MV-4-11 (cell line): Measurements from ENCODE around the gene ADGRL1.
"Not testable (repeated sequence)": the region's sequence is repeated elsewhere in the genome, so short reads cannot be mapped to it uniquely, and the experiment has no call there.

Source experiments
- DNase-seq: peaks from one replicate; lab custom pipeline; 2025; lab: John Stamatoyannopoulos, UW

Gene ADGRL1

DNA sequence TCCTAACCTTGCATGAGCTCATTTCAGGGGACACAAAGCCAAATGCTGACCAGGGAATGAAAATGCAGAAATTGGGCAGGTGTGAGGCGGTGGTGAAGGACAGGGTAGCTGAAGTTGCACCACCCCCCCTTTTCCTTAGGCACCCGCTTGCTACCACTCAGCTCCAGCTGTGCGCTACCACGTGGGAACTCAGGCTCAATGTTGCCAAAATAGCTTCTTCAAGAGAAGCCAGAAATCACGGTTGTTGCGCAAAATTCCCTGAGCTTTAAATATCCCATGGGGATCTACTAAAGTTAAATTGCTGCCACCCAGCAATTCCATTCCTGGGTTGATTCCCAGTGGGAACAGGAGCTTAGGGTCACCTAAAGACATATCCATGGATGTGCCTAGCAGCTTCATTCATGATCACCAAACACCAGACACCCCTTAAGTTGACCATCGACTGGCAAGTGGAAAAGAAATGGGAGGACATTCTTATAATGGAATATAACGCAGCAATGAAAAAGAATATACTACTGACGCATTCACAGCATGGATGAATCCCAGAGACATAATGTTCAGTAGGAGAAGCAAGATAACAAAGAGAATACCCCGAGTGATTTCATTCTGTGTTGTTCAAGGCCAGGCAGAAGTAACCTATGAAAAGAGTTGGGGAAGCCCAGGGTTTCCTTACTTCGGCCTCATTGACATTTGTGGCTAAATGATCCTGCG lies 12.8 kb upstream of the ADGRL1 start:
- peak; percentile 64 for DNase-seq

DNA sequence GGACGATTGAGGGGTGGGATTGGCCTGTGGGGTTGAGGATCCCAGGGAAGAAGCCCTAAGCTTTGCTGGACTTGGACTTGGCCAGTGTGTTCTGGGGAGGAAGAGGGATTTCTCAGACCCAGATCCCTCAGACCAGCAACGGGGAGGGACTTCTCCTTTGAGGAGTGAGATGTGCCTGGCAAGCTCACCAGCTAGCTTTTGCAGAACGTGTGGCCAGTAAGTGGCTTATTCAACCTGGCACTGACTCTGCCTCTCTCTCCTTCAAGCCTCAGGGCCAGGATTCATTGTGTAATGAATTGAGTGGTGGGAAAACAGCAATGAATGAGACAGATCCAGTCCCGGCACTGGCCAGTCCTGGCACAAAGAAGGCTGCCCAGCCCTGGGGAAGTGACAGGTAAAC lies 11.9 kb upstream of the ADGRL1 start:
- peak; percentile 50 for DNase-seq

DNA sequence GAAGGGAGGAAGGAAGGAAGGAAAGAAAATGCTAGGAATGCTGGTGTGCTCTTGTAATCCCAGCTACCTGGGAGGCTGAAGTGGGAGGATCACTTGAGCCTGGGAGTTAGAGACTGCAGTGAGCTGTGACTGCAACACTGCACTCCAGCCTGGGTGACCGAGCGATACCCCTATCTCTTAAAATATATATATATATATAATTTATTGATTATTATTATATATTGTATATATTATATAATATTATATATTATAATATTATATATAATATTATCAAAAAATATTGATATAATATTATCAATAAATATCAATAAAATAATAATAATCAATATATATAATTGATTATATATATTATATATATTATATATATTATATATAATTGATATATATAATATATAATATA lies 8.6 kb upstream of the ADGRL1 start:
- DNase-seq = no peak

DNA sequence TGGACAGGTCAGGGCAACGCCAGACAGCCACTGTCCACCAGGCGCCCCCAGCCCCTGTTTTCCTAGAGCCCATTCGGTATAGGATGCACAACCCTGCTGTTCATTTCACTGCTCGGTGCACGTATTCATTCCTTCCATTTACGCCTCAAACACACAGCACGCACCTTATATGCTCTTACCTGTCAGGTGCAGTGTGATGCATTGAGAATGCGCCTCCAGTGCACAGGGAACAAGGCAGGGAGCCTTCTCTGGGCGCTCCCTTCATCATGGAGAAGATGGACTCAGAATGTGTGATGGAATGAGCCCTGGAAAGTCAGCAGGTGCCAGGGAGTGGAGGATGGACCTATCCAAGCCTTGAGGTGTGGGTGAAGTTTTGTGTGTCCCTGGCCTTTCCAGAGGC lies 4.2 kb upstream of the ADGRL1 start:
- DNase-seq = not testable (repeated sequence)

DNA sequence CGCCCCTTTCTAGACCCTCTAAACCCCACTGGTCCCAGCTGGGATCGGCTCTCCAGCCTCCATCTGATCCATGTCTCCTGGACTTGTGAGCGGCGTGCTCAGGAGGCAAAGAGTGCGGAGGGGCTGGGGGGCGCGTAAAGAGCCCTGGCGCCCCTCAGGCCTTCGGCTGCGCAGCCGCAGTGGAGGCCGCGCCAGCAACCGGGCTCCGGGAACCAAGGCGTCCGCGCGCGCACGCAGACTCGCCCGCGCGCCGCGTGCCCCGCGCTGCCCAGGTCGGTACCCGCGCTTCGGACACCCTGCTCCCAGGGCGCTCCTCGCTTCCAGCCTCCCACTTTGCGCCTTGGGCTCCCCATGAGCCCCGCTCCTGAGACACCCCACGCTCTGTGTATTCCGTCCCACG lies 3.4 kb upstream of the ADGRL1 start:
- DNase-seq = not testable (repeated sequence)

DNA sequence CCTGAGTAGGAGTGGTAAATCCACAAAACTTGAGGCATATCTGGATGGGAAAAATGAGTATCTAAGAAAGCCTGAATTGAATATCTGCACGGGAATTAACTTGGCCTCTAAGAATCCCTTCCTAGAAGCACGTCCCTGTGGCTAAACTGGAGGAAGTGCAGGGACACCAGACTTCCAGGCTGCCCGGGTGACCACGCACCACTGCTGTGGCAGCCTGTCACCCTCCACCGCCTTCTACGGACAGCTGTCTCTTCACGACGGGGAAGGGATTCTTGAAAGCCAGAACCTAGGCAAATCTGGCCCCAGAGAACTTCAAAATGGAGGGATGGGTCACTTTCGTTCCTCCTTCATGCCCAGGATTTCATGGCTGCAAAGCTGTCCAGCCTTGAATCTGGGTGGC lies 2.5 kb upstream of the ADGRL1 start:
- not testable (repeated sequence) for DNase-seq

DNA sequence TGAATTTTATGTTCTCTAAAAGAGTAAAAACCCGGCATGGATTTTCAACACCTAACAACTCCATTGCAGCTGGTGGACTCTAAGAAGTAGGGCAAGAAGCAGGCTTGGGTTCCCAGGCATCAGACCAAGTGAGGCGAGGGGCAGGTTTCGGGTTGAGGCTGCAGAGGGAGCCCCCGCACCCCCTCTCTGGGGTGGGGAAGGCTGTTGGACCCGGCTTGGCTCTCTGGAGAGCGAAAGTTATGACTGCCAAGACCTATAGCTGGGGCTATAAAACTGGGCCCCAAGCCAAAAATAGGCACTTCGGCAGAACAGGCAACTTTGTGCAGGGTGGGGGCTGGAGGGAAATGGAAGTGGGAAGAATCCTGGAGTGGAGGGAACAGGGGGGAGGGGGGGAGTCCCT lies 1.8 kb upstream of the ADGRL1 start:
- not testable (repeated sequence) for DNase-seq

DNA sequence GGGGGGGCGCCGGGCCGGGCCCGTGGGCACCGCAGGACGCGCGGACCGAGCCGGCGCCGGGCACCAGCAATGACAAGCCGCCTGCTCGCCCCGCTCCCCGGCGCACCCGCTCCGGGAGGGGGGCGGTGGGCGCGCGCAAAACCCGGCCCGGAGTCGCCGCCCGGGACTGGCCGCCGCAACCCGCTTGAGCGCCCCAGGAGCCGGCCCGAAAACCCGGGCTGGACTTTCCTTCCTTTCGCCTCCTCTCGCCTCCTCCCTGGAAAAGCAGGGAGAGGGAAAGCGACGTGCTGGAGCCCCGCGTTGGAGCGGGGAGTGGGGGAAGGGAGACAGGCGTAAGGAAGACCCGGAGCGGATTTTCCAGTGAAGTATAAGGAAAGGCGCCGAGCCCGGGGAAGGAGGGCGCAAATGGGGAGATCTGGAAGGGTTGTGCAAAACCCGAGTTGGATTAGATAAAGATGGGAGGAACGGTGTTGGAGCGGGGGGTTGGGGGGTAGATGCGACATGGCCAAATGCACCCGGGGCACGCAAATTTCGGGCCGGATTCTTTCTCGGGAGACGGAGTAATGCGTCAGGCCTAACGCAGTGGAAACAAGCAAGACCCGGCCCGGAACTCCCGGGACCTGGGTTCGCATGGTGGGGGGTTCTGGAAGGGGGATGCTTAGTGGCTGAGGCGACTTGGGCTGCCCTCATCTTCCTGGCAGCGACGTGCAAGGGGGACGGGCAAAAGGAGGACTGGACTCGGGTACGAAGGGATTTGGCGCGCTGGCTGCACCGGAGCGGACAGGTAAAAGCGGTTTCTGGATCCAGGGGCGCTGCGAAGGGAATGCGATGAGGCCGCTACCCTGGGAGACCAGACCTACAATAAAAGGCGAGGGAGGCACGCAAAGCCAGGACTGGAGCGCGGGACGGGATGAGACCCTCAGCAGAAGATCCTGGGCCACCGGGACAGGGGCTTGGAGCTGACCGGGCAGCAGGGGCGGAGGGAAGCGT lies 1.1 kb upstream of the ADGRL1 start:
- peak; percentile 69 for DNase-seq

DNA sequence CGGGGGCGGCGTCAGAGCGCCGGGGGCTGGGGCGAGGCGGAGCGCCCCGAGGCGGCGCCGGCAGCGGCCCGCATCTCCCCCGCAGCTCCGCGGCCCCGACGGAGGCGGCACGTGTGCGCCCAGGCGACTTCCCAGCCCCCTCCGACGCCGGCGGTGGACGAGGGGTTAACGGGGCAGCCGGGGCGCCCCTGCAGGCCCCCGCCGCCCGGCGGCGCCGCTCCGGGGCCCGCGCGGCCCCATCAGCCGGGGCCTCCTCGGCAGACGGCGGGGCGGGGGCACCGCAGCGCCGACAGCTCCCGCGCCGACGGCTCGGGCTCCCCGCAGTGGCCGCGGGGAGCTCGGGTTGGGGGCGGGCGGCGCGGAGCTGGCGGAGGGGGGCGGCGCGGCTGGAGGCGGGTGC lies 339 bp upstream of the ADGRL1 start:
- not testable (repeated sequence) for DNase-seq

DNA sequence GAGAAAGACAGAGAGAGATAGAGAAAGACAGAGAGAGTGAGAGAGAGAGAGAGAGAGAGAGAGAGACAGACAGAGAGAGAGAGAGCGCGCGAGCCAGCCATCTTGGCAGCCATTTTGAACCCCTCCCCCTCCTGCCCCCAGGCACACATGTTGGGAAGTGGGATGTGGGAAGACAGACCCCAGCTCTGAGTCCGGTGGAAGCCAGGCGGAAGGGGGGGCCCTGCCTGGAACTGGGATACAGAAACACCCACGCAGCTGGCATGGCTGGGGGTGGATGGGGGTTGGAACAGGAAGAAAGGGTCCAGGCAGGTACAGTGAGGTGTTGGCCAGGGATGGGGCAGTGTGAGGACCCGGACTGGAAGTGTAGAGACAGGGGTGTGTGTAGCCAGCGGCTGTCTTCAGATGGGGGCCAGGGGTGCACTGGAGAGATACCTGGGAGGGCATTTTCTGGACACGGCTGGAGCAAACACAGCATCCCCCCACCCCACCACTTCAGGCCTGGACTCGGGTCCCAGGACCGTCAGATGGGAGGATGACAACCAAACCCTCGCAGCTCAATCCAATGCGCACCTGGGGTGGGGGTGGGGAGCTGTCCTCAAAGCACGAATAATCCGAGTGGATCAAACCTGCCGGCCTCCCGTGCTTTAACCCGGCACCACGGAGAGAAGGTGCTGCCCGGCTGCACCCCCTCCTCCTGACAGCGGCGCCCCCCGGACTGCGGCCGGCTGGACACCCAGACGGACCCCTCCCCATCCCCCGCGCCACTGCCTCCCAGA lies 1.1 kb downstream of the ADGRL1 start:
- not testable (repeated sequence) for DNase-seq

DNA sequence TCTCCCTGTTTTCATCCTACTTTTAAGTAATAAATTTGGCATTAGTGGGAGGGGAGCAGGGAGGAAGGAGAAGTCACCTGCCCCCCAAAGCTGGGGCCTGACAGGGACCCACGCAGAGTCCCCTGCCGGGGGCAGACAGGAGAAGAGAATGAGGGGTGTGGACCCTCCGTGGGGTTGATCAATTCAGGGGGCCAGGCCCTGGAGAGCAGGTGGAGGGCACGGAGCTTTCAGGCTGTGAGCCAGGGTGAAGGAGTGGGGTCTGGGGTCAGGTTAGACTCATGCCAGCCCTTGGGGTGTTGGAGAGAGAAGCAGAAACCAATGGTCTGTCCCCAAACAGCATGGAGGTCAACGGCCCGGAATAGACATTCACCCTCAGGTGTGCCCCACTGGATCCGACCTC lies 1.8 kb downstream of the ADGRL1 start:
- DNase-seq = not testable (repeated sequence)

DNA sequence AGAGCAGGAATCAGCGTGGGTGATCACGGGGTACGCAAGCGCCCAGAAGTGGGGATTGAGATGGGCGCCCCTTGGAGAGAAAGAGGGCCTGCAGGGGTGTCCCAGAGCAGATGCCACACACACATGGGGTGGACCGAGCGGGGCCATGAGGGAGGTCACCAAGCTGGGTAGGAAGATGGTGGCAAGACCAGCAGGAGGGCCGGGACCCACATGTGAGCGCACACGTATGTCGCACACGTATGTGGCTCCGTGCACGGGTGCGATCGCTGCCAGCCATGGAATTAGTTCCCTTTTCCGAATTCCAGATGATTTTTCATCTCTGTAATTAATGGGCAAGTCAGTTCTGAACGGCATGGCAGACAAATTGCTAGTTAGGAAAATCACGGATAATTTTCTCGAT lies 2.2 kb downstream of the ADGRL1 start:
- not testable (repeated sequence) for DNase-seq

DNA sequence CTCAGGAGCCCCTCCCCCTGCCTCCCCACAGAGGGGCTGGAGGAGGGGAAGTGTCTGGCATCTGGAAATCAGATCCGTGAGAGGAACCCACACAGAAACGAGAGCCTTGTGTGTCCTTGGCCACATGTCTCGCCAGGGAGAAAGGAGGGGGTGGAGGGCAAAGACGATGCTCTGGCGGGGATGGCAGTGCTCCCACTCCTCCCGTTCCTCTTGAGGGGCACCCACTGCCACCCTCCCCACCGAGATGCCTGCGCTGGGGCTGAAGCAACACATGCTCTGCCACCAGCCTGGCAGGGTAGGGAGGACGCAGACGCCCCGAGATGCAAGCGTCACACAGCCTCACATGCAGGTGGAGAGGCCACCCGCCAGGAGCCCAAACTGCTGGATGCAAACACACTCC lies 2.8 kb downstream of the ADGRL1 start:
- no peak for DNase-seq

DNA sequence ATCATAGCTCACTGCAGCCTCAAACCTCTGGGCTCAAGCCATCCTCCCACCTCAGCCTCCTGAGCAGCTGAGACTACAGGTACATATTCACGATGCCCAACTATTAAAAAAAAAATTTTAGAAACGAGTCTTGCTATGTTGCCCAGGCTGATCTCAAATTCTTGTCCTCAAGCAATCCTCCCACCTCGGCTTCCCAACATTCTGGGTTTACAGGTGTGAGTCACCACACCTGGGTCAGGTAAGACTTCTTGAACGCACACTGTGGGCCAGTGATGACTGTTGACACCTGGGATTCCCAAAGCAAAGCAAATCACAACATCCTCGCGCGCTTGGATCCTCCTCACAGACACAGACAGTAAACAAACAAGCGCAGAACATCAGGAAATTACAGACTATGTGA lies 4.5 kb downstream of the ADGRL1 start:
- DNase-seq = not testable (repeated sequence)

DNA sequence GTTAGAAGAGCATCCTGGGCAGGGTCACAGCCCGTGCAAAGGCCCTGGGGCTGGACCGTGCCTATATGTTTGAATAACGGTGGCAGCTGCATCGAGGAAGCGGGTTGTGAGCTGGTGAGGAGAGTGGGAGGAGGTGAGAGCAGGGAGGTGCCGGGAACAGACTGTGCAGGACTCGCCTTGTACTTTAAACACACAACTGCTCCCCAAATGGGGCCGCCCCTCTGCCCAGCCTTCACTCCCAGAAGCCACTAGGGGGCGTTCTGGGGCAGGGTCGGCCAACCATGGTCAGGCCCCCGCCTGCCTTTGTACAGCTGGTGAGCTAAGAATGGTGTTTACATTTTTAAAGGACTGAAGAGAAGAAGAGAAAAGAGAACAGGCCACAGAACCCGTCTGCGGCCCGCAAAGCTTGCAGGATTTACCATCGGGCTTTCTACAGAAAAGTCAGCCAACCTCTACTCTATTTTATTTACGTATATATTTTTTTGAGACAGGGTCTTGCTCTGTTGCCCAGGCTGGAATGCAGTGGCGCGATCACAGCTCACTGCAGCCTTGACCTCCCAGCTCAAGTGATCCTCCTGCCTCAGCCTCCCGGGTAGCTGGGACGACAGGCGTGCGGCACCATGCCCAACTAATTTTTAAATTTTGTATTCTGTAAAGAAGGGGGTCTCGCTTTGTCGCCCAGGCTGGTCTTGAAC lies 5.7 kb downstream of the ADGRL1 start:
- peak; percentile 61 for DNase-seq

DNA sequence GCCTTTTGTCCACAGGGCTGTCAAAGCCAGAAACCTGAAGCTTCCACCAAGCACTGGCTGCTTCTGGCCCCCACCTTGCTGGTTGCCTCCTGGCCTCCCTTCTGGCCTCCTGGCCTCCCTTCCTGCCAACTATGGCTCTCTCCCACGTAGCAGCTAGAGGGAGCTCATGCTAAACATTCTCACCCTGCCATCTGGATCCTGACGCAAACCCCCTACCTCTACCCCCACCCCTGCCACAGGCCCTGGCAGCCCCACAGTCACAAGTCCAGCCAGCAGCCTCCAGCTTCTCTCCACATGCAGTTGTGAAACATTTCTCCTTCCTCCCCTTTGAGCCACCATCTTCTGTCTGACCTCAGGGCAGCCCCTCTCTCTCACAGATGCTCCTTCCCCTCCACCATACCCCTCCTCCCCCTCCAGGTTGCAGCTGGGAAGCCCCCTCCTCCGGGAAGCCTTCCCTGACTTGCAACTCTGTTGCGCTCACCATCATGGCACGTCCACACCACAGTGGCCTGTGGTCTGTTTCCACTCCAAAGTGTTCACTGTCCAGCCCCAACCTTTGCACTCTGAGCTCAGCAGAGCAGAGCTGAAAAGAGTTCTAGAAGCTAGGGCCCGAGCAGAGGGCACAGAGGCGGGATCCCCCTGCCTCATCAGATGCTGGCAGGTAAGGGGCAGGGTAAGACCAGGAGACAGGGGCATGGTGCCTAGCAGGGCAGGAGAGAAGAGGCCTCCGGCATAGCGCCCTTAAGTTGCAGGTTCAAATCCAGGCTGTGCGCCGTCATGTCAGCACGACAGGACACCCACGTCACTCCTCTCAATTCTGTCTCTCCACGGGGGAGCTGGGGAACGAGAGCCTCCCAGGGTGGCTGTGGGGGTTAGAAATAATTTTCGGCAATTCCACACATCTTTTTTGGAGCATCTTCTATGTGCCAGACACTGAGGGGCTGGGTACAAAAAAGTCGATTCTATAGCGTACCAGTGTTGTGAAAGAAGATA lies 7.3 kb downstream of the ADGRL1 start:
- DNase-seq = peak; percentile 65

DNA sequence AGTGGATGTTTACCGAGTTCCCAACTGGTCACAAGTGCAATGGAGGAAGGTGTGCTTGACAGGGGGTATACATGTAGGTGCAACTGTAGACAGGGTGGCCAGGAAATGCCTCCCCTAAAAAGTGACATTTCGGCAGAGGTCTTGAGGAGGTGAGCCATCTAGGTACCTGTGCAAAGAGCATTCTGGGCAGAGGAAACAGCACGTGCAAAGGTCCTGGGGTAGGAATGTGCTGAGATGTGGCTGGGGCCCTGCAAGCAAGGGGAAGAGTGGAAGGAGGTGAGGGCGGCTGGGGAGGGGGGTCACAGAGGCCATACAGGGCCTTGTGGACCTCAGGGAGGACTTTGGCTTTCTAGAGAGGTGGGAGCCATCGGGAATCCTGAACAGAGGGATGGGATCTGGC lies 8.1 kb downstream of the ADGRL1 start:
- DNase-seq = no peak

DNA sequence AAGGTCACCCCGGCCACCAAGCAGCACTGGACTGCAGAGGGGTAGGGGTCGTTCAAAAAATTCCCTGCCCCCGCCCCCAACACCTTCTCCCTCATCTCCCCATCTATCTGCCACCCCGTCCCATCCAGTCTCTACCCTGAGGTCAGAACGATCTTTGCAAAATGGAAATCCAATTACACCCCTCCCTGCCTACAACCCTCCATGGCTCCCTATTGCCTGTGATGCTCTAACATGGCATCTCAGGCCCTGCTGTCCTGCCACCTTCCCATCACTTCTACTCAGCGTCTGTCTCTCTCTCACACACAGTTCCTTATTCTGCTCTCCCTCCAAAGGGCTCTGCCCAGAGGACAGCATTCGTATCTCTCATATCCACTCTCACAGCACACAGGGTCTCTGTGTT lies 8.7 kb downstream of the ADGRL1 start:
- not testable (repeated sequence) for DNase-seq

DNA sequence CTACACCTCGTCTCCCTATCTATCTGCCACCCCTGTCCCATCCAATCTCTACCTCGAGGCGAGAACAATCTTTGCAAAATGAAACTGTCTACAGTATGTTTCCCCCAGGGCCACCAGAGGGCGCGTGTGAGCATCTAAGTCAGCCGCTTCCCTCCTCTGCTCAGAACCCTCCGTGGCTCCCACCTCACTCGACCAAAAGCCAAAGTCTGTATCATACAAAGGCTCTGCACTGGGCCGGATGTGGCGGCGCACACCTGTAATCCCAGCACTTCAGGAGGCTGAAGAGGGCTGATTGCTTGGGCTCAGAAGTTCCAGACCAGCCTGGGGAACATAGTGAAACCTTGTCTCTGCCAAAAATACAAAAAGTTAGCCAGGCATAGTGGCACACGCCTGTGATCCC lies 9.9 kb downstream of the ADGRL1 start:
- peak; percentile 52 for DNase-seq

DNA sequence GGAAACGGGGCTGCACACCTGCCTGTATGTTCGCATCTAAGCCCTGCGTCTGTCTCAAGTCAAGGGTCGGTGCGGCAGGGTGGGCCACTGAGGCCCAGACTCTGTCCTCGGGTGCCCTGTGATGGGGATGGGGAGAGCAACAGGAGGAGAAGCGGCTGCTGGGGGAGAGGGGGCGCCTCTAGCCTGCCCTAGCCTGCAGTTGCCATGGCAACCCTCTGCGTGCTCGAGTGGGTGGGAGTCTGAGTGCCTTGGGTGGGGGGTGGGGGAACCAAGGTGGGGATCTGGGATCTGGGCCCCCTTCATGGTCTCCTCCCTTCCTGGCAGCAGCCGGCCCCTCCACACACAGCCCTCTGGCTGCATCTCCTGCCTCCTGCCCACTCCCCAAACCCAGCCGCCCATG lies 10.8 kb downstream of the ADGRL1 start:
- not testable (repeated sequence) for DNase-seq
